HS-27A (cell line): Measurements from ENCODE around the gene CAPG.
"Not testable (repeated sequence)": the region's sequence is repeated elsewhere in the genome, so short reads cannot be mapped to it uniquely, and the experiment has no call there.

Source experiments
- DNase-seq: peaks from one replicate; pipeline ENCODE4 v3.0.0-alpha.2; 2012; ENCODE audit warnings: low read depth, missing footprints

Gene CAPG, protein sequence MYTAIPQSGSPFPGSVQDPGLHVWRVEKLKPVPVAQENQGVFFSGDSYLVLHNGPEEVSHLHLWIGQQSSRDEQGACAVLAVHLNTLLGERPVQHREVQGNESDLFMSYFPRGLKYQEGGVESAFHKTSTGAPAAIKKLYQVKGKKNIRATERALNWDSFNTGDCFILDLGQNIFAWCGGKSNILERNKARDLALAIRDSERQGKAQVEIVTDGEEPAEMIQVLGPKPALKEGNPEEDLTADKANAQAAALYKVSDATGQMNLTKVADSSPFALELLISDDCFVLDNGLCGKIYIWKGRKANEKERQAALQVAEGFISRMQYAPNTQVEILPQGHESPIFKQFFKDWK

DNA sequence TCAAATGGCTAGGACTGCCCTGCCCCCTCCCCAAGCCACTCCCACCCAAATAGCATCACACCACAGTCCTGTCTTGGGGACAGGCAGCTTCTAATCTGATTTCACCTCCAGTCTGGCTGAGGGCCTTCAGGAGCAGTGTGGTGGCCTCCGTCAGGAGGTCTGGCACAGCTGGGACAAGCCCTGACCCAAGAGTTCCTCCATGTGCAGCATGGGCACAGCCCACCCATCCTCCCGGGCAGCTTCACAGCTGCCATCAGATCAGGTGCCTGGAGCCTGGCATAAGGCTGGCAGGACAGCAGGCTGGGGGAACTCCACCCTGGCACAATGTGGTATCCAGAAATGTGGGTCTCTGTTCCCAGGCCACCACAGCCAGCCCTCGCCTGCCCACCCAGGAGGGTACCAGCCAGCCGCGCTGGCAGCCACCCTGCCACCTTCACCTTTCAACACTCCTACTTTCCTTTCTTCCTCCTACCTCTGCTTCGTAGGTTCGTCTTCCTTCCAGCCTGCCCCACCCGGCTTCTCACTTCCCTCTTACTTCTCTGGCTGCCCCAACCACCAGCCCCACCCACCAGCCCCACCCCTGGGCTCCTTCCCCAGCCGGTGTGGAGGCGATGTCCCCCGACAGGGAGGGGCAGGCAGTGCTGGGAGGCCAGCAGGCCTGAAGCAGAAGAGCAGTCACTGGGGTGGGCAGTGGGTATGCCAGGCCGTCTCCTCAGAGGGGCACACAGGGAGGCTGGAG, at the start of gene CAPG:
TSS of gene CAPG (minus strand) at position 522 of the 739 bp plus-strand sequence. CDS start 8,221 bp downstream, outside the sequence.
- DNase-seq: no peak

DNA sequence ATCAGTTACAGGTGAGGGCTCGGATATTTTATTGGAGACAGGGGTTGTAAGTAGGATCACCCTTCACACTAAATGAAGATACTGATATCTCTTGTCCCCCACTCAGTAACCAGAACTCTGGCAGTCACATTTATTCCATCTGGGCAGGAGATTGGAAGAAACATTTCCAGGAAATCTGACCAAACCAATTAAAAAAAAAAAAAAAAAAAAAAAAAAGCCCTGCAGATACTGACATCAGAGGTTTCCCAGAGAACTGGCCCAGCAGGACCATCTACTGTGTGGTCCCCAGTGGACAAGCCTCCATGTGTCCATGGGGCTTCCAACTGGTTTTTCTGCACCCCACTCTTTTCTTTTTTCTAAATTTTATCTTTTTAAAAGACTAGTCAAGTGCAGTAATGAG, 49.6 kb upstream of the CAPG start:
- no peak for DNase-seq

DNA sequence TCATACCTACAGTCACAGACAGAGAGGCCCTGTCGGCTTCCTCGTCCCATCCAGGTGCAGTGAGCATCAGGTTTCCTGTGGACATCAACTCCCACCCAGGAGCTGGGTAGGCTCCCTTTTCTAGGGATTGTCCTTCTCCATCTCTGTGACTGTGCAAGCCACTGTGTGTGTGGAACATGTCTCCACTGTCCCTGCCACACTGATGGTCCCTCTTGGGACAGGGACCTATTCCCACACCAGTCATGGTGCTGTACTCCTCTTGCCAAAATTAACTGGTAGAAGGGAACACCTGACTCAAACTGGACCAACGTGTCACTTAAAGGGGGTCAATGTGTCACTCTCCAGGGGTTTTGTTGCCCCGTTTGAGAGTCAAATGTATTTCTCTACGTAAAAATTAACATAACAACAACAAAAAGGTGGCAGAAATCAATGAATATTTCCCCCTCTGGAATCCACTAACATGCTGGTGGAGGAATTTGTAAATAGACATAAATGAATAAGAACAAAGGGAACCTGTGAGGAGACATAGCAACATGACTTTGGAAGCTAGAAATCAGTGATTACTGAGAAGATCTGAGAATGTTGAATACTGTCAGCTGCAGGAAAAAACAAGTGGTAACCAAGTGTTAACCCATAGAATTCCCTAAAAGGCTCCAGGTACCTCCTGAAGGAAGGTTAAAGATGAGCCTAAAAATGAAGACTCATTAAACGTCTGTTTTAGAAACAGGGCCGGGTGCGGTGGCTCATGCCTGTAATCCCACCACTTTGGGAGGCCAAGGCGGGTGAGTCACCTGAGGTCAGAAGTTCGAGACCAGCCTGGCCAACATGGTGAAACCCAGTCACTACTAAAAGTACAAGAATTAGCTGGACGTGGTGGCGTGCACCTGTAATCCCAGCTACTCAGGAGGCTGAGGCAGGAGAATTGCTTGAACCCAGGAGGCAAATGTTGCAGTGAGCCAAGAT, 48.7 kb upstream of the CAPG start:
- no peak for DNase-seq

DNA sequence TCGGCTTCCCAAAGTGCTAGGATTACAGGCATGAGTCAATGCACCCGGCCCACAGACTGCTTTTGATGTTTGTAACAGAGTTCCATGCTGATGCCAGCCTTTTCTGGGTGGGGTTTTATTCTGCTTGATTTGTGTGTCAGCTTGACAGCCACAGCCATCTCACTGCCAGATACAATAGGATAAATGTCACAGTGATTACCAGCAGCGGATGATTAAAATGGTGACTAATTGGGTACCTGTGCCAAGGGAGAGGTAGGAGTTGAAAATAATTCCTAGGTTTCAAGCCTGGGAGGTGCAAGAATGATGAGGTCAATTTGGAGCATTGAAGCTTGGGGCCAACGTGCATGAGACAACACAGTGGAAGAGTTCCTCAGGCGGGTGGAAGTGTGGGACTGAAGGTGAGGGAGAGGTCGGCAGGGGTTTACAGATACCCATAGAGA, 47.7 kb upstream of the CAPG start:
- no peak for DNase-seq

DNA sequence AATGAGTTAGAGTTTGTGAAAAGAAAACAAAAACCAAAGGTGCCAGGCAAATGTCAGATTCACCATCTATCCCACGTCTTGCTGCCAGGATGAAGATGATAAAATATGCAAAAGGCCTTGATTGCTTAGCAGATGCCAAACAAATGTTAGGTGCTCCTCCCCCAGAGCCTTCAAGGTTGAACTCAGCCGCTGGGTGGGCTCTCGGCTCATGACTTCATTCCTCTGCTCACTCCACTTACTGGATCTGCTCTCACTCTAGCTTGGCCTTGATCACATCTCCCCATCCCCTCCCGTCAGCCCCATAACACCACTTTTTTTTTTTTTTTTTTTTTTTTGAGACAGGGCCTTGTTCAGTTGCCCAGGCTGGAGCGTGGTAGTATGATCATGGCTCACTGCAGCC, 46.9 kb upstream of the CAPG start:
- DNase-seq: no peak

DNA sequence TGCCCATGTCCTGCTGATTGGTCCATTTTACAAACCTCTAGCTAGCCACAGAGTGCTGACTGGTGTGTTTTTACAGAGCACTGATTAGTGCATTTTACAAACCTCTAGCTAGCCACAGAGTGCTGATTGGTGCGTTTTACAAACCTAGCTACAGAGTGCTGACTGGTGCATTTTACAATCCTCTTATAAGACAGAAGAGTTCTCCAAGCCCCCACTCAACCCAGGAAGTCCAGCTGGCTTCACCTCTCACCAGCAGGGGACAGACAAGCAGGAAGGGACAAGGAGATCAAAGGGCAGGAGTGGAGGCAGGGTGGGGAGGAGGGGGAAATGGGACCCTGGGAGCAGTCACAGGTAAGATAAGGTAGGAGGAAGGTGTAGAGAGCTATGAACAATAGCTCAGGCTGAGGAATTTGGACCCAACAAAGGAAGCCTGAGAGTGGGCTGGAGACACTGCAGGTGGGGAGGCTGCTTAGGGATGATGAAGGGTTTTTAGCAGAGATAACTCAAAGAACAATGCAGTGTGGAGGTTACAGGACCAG, 45.5 kb upstream of the CAPG start:
- DNase-seq: no peak

DNA sequence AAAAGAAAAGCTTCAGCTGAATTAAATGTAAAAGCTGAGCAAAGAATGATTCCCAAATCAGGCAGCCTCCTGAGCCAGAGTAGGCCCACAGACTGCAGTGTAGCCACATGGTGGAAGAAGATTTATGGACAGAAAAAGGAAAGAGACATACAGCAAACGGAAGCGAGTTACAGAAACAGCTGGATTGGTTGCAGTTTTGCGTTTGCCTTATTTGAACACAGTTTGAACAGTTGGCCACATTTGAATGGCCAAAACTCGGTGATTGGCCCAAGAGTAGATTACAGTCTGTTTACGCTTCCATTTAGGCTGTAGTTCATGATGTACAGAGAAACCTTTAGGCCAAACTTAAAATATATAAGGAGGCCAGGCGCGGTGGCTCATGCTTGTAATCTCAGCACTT, 43.4 kb upstream of the CAPG start:
- no peak for DNase-seq

DNA sequence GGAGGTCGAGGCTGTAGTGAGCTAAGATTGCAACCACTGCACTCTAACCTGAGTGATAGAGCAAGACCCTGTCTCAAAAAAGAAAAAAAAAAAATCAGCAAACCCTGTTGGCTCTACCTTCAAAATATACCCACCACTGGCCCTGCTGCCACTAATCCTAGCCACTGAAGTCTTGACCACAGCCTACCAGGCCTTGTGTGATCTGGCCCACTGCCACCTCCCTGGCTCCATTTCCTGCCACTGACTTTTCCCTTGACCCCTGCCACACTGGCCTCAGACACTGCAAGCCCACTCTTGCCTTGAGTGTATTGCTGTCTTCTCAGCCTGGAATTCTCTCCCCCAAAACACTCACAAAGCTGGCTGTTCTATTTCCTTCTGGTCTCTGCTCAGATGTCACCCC, 42.1 kb upstream of the CAPG start:
- no peak for DNase-seq

DNA sequence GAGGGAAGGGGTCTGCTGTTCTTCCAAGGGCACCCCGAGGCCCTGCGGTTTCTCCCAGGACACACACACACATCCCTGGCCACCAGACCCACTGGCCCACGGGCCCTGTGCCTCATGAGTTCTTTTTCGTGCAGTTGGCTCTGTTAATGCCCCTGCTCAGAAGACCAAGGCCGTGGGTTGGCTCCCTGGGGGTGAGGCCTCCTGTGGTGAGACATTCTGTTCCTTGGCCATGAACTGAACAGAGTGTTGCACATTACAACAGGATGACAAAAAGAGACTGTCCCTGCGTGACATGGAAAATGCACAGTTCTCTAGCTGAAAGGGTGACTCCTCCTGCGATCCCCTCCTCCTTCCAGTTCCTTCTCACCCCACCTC, 39.0 kb upstream of the CAPG start:
- DNase-seq: no peak

DNA sequence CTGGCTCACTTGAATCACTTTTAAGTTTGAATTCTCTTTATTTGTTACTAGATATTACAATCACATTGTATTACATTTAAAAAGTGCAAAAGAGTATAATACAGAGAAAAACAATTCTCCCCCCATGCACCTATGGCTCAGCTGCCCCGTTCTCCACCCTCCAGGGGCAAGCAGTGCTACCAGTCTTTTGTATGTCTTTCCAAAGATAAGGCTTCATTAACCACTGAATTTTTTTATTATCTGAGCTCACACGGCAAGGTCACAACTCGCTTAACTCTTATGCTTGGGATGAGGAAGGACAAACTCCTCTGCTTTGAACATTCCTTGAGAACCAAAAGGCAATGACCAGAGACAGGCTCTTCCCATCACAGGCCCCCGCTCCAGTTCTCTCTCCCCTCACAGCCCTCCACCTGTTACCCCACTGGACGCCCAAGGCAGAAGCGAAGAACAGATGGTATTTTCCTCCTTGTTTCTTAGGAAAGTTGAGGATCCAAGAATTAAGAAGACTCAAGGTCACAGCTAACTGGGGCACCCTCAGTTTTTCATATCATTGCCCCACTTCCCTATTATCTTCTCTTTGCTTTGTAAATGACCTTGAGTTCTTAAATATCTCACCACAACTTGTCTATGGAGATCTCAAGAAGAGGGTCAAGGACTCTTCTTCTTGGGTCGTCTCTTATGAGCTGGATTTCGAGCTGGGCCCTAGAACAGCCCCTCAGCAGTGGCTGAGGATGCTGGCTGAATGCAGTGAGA, 38.5 kb upstream of the CAPG start:
- DNase-seq: no peak

DNA sequence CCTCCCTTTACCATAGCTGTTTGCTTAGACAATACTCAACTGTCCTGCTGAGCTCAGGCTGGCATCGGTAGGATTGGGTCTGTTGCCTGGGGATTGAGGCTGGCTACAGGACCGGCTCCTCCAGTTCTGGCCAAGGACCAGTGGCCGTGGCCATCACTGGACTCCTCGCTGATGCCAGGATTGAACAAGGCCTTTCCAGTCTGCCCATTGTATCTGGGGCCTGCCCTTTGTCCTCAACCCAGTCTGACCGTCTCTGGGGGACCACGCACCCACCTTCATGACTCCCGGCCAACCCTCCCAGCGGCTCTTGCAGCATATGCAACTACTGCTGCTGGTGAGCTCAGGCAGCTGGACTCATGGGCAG, 37.0 kb upstream of the CAPG start:
- no peak for DNase-seq

DNA sequence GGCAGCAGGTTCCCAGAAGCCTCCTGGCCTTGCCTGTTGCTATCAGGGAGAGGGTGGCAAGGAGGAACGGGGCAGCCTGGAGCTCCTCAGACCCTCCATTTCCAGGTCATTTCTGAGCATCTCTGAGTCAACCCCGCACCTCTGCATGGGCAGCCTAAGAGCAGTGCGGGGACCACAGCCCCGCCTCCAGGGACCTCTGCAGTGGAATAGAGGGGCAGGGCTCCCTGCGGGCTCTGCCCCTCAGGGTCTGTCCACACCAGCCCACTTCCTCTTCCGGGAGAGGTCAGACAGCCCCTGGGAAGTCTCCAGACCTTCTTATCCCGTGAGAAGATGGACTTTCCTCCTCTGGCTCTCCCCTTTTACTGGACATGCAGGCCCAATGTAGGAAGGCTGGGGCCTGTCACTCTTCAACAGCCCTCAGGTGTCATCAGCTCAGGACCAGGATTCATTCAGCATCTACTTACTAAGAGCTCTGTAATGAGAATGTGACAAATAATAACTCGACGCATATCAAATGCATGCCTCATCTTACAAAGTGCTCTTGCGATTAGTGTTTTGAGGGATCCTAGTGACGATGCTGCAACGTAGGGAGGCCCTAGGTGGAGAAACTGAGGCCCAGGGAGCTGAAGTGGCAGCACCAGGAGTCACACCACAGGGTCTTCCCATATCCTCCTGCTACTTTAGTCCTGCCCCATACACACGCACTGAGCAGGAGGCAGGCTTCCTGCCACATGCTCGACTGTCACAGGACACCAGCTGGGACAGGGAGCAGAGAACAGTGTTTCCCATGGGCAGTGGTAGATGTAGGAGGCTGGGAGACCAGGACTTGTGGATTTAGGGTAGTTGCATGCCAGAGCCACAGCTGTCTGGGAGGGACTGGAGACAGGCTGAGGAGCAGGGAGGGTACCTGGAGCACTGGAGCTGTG, 36.4 kb upstream of the CAPG start:
- no peak for DNase-seq

DNA sequence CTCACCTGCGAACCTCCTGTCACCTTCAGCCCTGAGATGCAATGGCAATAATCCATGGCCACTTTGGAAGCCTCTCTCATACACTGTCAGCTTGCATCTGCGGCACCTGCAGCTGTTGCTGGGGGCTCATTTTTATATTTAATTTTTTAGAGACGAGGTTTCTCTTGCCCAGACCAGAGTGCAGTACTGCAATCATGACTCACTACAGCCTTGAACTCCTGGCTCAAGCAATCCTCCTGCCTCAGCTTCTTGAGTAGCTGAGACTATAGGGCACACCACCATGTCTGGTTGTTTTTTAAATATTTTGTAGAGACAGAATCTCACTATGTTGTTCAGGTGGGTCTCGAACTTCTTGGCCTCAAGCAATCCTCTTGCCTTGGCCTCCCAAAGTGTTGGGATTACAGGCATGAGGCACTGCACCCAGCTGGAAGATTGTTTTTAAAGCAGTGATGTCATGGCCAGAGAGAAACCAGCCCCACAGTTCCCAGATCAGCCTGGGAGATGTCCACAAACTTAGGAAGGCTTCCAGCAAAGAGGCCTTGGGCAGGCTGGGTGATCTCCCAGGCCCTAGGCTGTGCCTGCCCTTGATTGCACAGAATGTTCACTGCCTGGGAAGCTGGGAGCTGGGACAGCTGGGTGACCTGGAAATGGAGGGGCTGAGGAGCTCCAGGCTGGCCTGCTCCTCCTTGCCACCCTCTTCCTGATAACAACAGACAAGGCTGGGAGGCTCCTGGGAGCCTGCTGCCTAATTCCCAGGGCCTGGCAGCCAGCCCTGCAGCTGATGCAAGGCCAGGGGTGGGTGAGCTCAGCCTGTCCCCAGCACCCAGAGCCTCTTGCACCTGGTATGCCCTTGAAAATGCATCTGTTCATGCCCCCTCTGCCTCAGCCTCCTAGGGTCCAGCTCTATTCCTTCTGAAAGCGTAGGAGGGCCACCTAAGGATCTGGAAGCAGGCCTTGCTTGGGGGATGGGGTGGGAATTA, 35.4 kb upstream of the CAPG start:
- no peak for DNase-seq

DNA sequence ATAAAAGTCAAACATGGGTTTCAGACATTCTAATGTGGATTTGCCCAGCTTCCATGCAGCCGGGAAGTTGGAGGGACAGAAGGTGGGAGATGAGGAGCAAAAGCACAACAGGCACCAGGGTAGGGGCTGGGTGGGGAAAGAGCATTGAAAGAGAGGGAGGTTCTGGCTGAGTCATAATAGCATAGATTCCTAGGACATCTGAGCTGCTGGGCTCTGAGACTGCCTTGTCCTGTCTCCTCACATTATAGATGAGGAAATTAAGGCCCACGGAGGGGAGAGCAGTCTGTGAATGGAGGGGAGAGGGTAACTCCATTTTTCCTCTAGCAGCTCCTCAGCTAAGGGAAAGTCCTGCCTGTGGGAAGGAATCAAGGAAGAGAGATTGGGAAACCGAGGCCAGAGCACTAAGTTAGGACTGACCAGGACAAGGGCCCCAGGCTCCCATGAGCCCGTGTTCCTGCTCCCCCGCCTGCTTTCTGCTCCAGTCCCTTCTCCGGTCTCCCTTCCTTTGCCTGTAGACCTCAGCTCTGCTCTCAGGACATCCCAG, 34.5 kb upstream of the CAPG start:
- no peak for DNase-seq

DNA sequence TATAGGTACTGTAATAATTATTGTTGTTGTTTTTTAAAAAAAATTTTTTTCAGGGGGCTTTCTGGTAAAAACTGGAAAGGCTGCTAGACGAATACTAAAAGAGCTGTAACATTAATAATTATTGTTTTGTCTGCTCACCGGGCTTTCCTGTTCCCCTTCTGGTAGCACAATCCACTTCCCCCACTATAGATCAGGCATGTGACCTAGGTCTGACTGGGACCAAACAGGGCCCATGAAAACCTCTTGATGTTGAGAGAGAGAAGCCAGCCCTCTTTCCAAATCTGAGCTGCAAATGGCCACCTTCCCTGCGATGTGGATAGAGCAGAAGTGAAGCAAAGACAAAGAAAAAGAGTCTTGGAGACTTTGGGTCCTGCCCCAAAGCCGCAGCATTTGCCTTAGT, 31.7 kb upstream of the CAPG start:
- DNase-seq: no peak

DNA sequence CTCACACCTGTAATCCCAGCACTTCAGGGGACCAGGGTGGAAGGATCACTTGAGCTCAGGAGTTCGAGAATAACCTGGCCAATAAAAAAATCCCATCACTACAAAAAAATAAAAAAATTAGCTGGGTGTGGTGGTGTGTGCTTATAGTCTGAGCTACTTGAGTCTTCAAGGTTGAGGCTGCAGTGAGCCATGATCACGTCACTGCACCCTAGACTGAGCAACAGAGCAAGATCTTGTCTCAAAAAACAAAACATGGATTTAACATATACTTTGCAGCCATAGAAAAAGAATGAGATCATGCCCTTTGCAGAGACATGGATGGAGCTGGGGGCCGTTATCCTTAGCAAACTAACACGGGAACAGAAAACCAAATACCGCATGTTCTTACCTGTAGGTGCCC, 30.6 kb upstream of the CAPG start:
- DNase-seq: no peak

DNA sequence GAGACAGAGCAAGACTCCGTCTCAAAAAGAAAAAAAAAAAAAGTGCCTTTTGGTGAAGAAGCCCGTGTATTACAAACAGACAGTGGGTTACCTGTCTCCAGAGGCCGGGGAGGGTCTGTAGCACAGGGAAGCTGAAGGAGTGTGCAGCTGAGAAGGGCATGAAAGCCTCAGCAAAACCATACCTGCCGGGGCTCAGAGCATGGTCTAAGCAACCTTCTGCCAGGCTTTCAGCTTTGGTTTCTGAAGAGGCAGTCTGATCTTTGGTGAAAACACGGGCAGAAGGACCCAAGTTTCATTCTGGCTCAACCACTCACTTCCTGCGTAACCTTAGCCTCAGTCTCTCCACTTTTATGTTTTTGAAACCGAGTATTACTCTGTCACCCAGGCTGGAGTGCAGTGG, 29.8 kb upstream of the CAPG start:
- DNase-seq: no peak

DNA sequence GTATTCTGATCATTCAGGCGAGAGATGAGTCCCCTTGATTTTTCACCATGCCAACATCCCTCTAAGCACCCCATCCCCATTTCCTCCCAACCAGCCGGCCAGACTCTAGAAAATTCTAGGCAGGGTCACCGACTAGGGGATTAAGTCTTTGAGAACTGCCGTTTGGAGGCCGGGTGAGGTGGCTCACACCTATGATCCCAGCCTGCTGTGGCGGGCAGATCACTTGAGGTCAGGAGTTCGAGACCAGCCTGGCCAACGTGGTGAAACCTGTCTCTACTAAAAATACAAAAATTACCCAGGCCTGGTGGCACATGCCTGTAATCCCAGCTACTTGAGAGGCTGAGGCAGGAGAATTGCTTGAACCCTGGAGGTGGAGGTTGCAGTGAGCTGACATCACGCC, 29.4 kb upstream of the CAPG start:
- DNase-seq: not testable (repeated sequence)

DNA sequence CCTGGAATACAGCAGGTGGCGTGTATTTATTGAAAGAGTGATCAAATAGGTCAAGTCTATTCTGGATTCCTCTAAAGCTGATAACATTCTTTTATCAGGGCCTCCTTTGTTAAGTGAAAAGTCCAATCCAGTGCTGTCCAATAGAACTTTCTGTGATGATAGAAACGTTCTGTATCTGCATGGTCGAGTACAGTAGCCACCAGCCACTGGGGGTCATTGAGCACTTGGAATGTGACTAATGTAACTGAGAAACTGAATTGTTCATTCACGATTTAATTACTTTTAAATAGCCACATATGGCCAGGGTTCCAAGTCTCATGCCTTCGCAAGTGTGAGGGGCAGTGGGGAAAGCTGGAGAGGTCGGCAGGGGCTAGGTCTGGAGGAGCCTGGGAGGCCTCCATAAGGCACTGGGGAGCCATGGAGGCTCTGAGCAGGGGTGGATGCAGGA, 28.9 kb upstream of the CAPG start:
- no peak for DNase-seq
